Motor neuron (in vitro differentiated cells): Measurements from ENCODE around the gene RIMS1. TPM values are rescaled to one million over a fixed set of nuclear protein-coding genes. Genes with fewer than 3 reads are reported as not detected.

ENCODE experiments used
- ATAC-seq, 8 experiments: fragments of 200-7000 bp; cut with Tn5 transposase; replicated peaks in 6 of 8; 2 replicates each; pipeline ENCODE4 v1.8.0; 2021; ENCODE audit warnings: mild to moderate bottlenecking in 8 of 8, moderate library complexity in 8 of 8
- H3K27ac ChIP-seq, 2 donors: fragments of 250-450 bp; sonication (Bioruptor Pico); 2 replicates each; pipeline ENCODE4 v1.9.0; 2021; ENCODE audit warnings: antibody characterized with exemption in 2 of 2, mild to moderate bottlenecking in 2 of 2, moderate library complexity in 1 of 2
- H3K4me1 ChIP-seq, 2 donors: fragments of 250-450 bp; sonication (Bioruptor Pico); replicated peaks in 1 of 2; 2 replicates each; pipeline ENCODE4 v1.6.1; 2021; ENCODE audit warnings: antibody characterized with exemption in 2 of 2, mild to moderate bottlenecking in 2 of 2, moderate library complexity in 1 of 2
- H3K4me3 ChIP-seq, 5 donors: fragments of 250-450 bp; sonication (Bioruptor Pico); 2 replicates each; pipeline ENCODE4 v1.9.0; 2021; ENCODE audit warnings: antibody characterized with exemption in 5 of 5, mild to moderate bottlenecking in 5 of 5, moderate library complexity in 4 of 5
- WGBS, 10 experiments: fragments of 450-650 bp; shearing (Covaris generic); methylation state at CpG; one replicate each; pipeline ENCODE4 v1.0.0; 2022; 5-methylcytosine and 5-hydroxymethylcytosine counted together
- in situ Hi-C, 9 experiments: fragments of 400-800 bp; cut with MboI; loops; one replicate each; pipeline ENCODE4 v1.15.0; 2021; ENCODE audit warnings: low sequenced_read_pairs in 9 of 9, low pct_unique_long_range_greater_than_20kb in 2 of 9; ENCODE audit not compliant: unreplicated experiment in 9 of 9
- total RNA-seq, 8 experiments: library from RNA; unstranded; fragments of 300-600 nt; gene quantifications; 2 replicates each; pipeline versions ENCODE4 v1.2.3 to v1.2.4, GENCODE V29; 2022

The RIMS1 gene
- total RNA-seq, 8 experiments from 2014 or later = 0.04 to 41.5 (median 25.1) TPM; not detected in 1

DNA sequence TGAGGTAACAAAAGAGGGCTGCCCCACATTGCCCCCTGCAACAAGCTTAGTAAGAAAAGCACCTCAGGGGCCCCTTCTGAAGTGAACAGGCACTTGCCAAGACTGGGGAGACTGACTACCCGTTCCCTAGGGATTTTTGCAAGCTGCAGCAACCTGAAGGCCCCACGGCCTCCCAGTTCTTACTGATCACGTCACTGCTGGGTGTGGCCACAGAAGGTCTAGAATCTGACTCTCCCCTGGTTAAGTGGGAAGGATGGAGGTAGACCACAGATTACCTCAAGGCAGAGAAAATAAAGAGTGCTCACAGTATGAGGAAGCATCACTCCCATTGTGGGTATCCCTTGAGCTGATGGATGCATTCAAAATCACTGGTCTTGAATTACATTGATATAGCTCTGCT, 534.1 kb downstream of the RIMS1 start:
- 66 to 95% (median 89%) methylated on average over 2 to 3 of the region's 3 CpGs; no CpG with 5 or more reads in 7 of the 10 experiments for WGBS, 10 experiments
- Histone ChIP-seq H3K4me3 (no peak overlapping the region), H3K27ac (no peak overlapping the region), H3K4me1 (no peaks in the 10 kb centered on the region)
- no peak for ATAC-seq
- in situ Hi-C loops = loop anchor here in 6 of 9 experiments (25.0 kb wide), 4 partner anchors 167 to 767 kb away; no protein-coding TSS in a partner anchor

DNA sequence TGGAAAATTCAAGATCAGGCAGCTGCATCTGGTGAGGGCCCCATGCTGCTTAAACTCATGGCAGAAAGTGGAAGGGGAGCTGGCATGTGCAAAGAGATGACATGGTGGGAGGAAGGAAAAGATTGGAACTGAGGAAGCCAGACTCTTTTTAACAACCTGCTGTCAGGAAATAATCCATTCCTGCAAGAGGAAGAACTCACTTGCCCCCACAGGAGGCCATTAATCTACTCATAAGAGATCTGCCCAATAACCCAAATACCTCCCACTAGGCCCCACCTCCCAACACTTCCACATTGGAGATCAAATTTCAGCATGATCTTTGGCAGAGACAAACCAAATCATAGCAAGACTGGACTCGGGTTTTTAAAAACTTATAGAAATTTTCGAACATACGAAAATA, 535.0 kb downstream of the RIMS1 start:
- 83 to 100% (median 90%) methylated on average over 1 to 3 of the region's 3 CpGs; no CpG with 5 or more reads in 1 of the 10 experiments for WGBS, 10 experiments
- ATAC-seq = no peak
- in situ Hi-C loops = loop anchor here in 6 of 9 experiments (25.0 kb wide), 4 partner anchors 166 to 766 kb away; no protein-coding TSS in a partner anchor
- H3K27ac ChIP-seq = no peak overlapping the region
- H3K4me1 ChIP-seq = no peaks in the 10 kb centered on the region
- H3K4me3 ChIP-seq = no peak overlapping the region

DNA sequence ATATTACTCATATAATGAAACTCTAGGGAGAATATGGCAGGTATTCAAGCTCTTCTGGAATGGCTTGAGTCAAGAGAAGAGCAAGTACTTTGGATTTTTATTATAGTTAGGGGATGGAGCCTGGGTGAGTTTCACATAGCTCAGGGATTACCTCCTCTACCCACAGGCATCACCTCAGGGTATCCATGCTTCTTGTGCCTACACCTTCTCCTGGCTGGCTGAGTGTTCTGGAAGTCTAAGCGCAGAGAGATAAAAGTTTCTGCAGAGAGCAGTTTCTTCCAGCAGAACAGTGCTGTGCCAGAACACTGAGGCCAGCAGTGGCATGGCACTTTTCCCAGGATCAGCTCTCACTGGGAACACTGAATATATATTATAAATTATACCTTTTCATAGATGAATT, 535.8 kb downstream of the RIMS1 start:
- H3K27ac ChIP-seq = no peak overlapping the region
- no peaks in the 10 kb centered on the region for H3K4me1 ChIP-seq
- in situ Hi-C loops = loop anchor here in 6 of 9 experiments (25.0 kb wide), 4 partner anchors 165 to 765 kb away; no protein-coding TSS in a partner anchor
- no peak overlapping the region for H3K4me3 ChIP-seq
- ATAC-seq = no peak
- WGBS, 10 experiments = 71 to 100% (median 100%) methylated on average over 1 of the region's 1 CpG; no CpG with 5 or more reads in 6 of the 10 experiments

DNA sequence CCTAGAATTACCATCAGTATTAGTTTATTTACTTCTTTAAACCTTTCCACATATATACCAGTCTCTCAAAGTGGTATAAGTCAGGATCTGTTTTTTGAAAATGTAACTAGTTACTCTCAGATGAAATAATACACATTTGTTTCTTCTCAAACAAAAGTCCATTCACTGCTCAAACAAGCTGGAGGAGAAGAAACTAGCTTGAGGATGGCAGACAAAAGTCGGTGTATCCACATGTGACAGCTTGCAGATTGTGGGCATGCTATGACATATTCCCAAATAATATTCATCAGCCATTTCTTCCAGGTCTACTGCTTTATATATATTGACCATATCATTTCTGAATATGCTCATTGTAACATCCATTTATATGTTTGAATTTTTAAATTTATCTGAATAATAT, 538.1 kb downstream of the RIMS1 start:
- in situ Hi-C loops = loop anchor here in 6 of 9 experiments (25.0 kb wide), 4 partner anchors 163 to 763 kb away; no protein-coding TSS in a partner anchor

DNA sequence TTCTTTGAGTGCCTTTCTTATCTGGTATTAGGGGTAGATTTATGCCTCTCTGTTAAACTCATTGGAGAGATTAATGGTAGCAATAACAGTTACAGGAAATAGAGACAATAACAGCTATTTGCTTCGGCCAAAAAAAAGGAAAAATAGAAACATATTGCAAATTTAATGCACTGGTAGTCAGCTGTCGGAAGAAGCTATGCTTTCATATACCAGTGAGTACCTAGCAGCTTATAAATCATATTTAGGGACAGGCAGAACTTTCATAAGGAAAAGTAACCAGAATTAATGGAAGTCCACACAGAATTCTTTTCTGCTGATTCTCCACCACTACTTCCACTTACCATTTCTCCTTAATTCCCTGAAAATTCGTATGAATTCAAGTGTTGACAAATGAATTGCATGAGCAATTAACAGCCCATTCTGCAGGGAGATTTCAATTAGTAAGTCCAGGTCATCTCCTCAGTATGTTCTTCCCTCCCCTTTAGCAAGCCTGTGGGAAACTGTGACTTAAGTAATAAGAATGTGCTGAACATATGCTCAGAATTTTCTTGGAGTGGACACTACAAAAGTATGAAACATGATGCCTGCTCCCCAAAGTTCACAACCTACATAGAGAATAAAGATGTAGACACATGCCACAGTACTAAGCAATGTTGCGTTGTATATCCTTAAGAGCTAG, 538.8 kb downstream of the RIMS1 start:
- in situ Hi-C loops = no loop called here
- no peak overlapping the region for H3K4me3 ChIP-seq

More for the DNA sequence above, 538.1 kb downstream of the RIMS1 start:
- WGBS, 10 experiments = 45 to 100% (median 71%) methylated on average over 1 of the region's 1 CpG; no CpG with 5 or more reads in 3 of the 10 experiments
- Histone ChIP-seq H3K4me1 (no peaks in the 10 kb centered on the region), H3K27ac (no peak overlapping the region), H3K4me3 (no peak overlapping the region)
- ATAC-seq = no peak

DNA sequence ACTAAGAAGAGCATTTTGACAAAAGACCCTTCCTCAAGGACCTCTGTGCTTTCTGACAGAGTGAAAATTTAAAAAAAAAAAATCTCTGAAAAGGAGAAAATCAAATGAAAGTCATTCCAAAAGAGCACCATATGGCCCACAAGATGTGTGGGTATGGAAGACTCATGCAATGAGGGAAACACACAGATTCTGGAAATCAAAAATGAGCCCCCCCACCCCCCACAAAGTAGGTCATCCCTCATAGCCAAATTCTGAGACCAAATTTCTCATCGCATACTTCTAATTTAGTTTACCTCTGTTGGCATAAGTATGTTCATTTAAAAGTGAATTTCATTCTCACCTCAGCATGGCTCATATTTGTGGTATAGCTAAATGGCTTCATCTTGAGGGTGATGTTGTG, 554.3 kb downstream of the RIMS1 start:
- Histone ChIP-seq H3K27ac (no peak overlapping the region), H3K4me3 (no peak overlapping the region), H3K4me1 (peaks cover 4 to 9% of the 10 kb centered on the region in 2 donors)
- in situ Hi-C loops = no loop called here
- WGBS, 10 experiments = 38 to 90% methylated on average over 1 of the region's 1 CpG; no CpG with 5 or more reads in 8 of the 10 experiments
- no peak for ATAC-seq

More for the DNA sequence above, 538.8 kb downstream of the RIMS1 start:
- Histone ChIP-seq H3K27ac (no peak overlapping the region), H3K4me1 (no peaks in the 10 kb centered on the region)
- ATAC-seq = peak in 2 of 8 experiments; percentile 72 to 98
- 8 to 88% (median 65%) methylated on average over 3 to 4 of the region's 4 CpGs for WGBS, 10 experiments

DNA sequence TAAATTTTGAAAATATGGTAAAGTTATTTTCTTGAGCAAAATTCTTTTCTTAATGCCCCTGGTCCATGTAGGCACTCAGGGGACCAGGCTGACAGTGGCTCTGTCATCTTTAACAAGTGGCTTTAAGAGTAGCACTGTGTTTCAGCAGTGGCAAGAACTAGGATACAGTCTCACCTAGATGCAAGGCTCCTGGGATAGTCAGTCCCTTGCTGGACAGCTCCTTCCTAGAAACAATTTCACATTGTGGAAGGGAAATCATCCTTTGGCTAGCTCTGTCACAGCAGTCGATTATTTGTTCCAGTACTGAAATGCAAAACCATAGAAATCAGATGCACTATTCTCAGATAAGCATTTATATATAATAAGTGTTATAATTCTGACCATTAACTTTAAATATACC, 560.1 kb downstream of the RIMS1 start:
- in situ Hi-C loops = no loop called here
- peak in 1 of 8 experiments; percentile 35 for ATAC-seq
- no peak overlapping the region for H3K27ac ChIP-seq
- H3K4me1 ChIP-seq = peaks cover 4 to 6% of the 10 kb centered on the region in 2 donors
- WGBS, 10 experiments = 0 to 89% (median 28%) methylated on average over 1 of the region's 1 CpG; no CpG with 5 or more reads in 2 of the 10 experiments
- H3K4me3 ChIP-seq = no peak overlapping the region
